WTC11 (cell line): ENCODE measurements around the gene CAPN13.

Experiments used
- CDX4 ChIP-seq: fragments of 250-450 bp; sonication (Bioruptor Pico); IDR thresholded peaks from 2 replicates; pipeline ENCODE4 v1.9.0; 2021; ENCODE audit warnings: moderate library complexity, mild to moderate bottlenecking, inconsistent platforms, borderline replicate concordance
- CTCF ChIP-seq: fragments of 200-600 bp; IDR thresholded peaks from 2 replicates; pipeline ENCODE4 v1.8.0; 2022; ENCODE audit warnings: antibody characterized with exemption
- E2F5 ChIP-seq: sonication (generic); formaldehyde crosslinking; IDR thresholded peaks from 2 replicates; pipeline ENCODE4 v1.8.1; 2022; ENCODE audit warnings: mild to moderate bottlenecking, moderate library complexity, missing genetic modification reagents
- ESRRA ChIP-seq: sonication (generic); formaldehyde crosslinking; IDR thresholded peaks from 2 replicates; pipeline ENCODE4 v1.8.1; 2022; ENCODE audit warnings: mild to moderate bottlenecking, missing genetic modification reagents, borderline replicate concordance
- FOXJ3 ChIP-seq: sonication (generic); formaldehyde crosslinking; IDR thresholded peaks from 2 replicates; pipeline ENCODE4 v1.9.0; 2021; ENCODE audit warnings: missing genetic modification reagents, mild to moderate bottlenecking, borderline replicate concordance
- GTF2I ChIP-seq: fragments of 250-450 bp; sonication (Bioruptor Pico); conservative IDR thresholded peaks from 2 replicates; pipeline ENCODE4 v1.4.0; 2021; ENCODE audit warnings: mild to moderate bottlenecking
- HMGXB4 ChIP-seq: sonication (generic); formaldehyde crosslinking; IDR thresholded peaks from 2 replicates; pipeline ENCODE4 v1.8.1; 2023; ENCODE audit warnings: mild to moderate bottlenecking, moderate library complexity, missing genetic modification reagents
- IRF1 ChIP-seq: sonication (generic); formaldehyde crosslinking; IDR thresholded peaks from 2 replicates; pipeline ENCODE4 v1.8.0; 2023; ENCODE audit warnings: missing genetic modification reagents
- SMAD4 ChIP-seq: sonication (generic); formaldehyde crosslinking; IDR thresholded peaks from 2 replicates; pipeline ENCODE4 v1.8.0; 2022; ENCODE audit warnings: mild to moderate bottlenecking, missing genetic modification reagents
- USF2 ChIP-seq: sonication (generic); formaldehyde crosslinking; IDR thresholded peaks from 2 replicates; pipeline ENCODE4 v1.8.1; 2023; ENCODE audit warnings: mild to moderate bottlenecking, missing genetic modification reagents, moderate library complexity
- TF ChIP-seq, protein P1 (sequence below): sonication (generic); formaldehyde crosslinking; IDR thresholded peaks from 2 replicates; pipeline ENCODE4 v1.8.1; 2022; ENCODE audit warnings: missing genetic modification reagents, borderline replicate concordance

DNA sequence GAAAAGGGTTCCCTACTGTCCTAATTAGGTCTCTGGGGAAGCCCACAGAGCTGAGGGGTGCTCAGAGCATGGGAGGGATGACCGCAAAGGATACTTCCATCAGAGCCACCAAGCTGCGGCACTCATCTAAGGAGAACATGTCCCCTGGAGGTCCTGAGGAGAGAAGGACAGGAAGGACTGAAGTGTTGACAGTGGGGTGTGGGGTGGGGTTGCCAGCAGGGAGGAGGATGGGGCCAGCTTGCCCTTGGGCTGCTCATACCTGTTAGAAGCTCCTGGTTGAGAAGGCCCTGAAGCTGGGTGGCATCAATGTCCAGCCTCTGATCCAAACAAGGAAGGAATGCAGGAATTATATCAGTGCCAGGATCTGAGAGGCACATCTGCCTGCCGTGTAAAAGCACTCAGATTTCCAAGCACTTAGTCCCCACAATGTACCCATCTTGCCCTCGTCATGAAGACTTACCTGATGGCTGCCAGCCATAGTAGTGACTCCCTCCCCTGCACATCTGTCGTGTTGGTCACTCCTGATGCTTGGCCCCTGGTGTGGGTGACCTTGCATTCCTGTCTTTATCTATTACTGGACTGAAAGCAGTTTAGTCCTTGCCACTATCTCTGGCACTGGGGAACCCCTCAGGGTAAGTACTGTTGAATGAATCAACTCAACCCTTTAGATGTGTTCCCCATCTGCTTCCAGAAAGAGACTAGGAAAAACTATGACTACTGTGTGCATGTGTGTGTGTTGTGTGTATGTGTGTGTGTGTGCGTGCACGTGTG, 68.9 kb downstream of the CAPN13 start:
- TF ChIP-seq GTF2I (CRISPR knock-in tag) (no peak), CTCF (no peak), CDX4 (CRISPR knock-in tag) (no peak), HMGXB4 (CRISPR knock-in tag) (no peak), FOXJ3 (CRISPR knock-in tag) (no peak), IRF1 (CRISPR knock-in tag) (no peak), E2F5 (CRISPR knock-in tag) (no peak), ESRRA (CRISPR knock-in tag) (no peak), SMAD4 (no peak), USF2 (CRISPR knock-in tag) (no peak)
- TF ChIP-seq, protein P1, sequence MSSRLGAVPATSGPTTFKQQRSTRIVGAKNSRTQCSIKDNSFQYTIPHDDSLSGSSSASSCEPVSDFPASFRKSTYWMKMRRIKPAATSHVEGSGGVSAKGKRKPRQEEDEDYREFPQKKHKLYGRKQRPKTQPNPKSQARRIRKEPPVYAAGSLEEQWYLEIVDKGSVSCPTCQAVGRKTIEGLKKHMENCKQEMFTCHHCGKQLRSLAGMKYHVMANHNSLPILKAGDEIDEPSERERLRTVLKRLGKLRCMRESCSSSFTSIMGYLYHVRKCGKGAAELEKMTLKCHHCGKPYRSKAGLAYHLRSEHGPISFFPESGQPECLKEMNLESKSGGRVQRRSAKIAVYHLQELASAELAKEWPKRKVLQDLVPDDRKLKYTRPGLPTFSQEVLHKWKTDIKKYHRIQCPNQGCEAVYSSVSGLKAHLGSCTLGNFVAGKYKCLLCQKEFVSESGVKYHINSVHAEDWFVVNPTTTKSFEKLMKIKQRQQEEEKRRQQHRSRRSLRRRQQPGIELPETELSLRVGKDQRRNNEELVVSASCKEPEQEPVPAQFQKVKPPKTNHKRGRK (CRISPR knock-in tag): no peak
